A172 (cell line): ENCODE results near the gene CCDC106. TPM values are rescaled to one million over a fixed set of nuclear protein-coding genes. Genes with fewer than 3 reads are reported as not detected.

Experiments used
- DNase-seq: peaks from one replicate; pipeline ENCODE4 v3.0.0-alpha.2; 2015; ENCODE audit warnings: low spot score
- total RNA-seq: library from RNA; depleted of rRNA; stranded (reverse); fragments of >200 nt; shearing (Covaris generic); gene quantifications from 2 replicates; pipeline ENCODE4 v1.2.3, GENCODE V29; 2014

CCDC106 gene
- total RNA-seq, 1 experiment from 2014 or later = 2.6 TPM

DNA sequence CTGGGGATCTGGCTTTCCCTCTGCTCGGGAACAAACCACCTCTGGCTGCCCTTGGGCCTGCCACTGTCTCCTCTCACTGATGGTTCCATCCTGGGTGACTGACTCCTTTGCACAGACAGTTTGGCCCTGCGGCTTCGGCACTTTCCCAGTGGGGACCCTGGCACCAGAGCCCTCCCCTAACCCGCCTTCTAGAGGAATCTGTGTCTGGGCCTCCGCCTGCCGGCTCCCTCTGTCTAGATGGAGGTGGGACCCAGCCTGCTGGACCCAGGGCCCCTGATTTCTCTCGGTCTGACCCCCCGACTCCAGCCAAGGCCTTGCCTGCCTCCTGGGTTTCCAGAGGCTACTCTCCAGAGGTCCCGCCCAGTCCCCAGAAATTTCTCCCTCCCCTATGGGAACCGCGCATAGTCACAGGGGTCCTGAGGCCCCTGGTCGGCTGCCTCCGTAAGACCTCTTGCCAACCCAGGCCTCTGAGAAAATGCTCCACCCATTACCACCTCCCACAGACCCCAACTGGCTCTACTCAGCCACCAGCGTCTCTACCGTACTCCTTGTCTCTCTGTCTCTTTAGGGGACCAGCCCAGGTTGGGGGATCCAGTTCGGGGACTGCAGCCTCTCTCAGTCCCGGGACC is 2.7 kb downstream of the CCDC106 start:
- no peak for DNase-seq

DNA sequence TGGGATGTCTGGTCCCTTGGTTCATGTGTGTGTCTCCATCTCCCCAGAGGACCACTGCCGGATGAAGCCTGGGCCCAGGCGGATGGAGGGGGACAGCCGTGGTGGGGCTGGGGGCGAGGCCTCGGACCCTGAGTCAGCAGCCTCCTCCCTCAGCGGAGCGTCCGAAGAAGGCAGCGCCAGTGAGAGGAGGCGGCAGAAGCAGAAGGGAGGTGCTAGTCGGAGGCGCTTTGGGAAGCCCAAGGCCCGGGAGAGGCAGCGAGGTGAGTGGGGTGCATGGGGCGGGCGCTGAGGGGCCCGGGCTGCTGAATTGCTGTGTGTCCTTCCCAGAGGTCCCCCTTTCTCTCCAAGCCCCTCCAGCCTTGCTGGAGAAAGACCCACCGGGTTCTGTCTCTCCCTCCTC is 3.2 kb downstream of the CCDC106 start:
- no peak for DNase-seq

DNA sequence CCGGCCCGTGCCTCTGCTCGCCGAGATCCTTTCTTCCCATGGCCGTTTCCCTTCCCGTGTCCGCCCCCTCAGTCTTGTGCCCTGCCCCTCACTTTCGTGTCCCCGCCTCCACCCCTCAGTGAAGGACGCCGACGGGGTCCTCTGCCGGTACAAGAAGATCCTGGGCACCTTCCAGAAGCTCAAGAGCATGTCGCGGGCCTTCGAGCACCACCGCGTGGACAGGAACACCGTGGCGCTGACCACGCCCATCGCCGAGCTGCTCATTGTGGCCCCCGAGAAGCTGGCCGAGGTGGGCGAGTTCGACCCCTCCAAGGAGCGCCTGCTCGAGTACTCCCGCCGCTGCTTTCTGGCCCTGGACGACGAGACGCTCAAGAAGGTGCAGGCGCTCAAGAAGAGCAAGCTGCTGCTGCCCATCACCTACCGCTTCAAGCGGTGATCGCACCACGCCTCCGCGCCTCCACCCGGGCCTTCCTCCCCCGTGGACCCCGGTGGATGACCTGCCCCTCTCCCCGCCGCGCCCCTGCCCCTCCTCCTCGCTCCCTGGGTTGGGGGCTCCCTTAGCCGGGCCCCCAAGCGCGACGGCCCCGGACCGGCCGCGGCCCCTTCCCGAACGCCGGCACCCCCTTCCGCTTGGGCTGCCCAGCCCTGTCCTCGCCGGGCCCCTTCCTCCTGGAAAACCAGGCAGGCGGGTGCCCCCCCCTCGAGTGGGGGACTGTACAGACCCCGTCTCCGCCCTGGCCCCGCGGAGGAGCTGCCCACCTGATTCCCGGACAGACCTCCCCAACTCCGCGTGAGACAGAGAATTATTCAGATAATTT is 4.5 kb downstream of the CCDC106 start:
- DNase-seq = no peak

DNA sequence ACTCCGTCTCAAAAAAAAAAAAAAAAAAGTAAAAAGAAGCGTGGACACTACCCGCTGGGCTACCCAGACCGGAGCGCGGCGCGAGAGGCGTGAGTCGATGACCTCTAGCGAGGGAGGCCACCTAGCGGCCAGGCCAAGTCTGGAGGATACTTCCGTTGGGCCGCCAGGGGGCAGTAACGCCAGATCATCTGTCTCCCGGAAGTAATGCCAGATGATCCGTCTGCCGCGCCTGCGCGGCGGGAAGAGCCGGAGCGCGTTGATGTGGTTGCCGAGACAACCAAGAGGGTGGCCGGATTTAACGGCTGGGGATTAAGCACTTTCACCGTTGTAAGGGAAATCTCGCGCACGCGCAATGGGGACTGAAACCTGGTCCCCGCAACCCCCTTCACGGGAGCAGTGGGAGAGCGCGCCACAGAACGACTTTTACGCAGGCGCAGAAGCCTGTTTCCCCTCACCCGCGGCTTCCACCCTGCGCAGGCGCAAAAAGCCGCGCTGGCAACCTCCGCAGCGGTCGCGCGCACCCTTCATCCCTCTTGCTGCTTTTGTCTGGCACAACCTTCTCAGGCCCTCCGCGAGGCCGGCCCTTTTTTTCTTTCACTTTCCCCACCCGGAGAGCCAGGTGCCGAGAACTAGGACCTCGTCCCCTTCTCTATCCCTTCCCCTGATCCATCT is 5.8 kb downstream of the CCDC106 start:
- peak; percentile 100 for DNase-seq

DNA sequence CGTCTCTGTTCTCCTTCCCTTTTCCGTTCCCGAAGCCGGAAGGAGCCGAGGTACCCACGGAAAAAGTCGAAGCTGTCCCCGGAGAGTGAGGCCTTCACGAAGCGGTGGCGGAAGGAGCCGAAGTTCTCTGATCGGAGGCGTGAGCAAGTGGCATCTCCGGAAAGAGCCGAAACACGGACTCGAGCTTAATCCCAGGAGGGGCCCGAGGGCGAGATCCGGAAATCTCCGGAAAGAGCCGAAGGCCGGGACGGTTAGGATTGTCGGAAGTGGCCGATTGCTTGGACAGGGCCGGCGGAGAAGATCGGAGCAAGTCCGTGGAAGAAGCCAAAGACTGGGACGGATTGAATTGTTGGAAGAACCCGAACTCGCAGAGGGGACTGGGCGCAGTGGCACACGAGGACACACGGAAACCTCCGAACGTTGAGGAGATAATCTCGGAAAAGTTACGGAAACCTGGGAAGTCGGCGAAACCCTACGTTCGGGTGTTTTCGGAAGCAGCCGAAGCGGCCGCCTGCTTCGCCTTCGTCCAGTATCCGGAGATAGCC is 6.4 kb downstream of the CCDC106 start:
- peak; percentile 100 for DNase-seq

DNA sequence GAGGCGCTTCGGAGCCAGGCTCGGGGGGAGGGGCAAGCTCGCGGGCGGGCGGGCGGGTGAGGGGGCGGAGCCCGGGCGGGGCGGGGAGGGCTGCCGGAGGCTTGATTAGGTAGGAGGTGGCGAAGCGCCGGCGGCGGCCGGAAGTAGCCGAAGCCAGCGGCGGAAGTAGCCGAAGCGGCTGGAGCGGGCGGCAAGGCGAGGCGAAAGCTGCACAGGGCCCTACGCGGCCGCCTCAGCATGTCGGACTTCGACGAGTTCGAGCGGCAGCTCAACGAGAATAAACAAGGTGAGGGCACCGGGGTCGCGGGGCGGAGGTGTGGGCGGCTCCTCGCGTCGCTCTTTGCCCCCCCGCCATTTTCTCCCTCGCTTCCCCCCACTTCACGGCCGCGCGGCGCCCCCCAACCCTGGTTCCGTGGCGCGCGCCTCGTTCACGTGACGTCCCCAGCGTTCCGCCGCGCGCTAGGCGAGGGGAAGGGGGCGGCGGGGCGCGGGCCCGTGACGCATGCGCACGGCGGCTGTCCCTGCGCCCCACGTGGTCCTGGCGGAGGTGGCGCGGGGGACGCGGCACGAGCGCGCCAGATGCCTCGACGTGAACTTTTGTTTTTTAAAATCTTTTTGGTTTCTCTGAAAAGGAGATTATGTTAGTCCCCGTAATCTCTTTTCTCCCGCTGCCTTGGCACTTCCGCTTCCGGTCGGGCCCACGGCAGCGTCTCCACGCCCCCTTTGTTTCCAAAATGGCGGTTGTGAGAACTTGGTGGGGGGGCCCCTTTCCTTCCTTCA is 7.0 kb downstream of the CCDC106 start, which contains the start of gene U2AF2:
Gene U2AF2, plus strand, starts transcription at position 168 of the 780 bp plus-strand sequence. Its CDS starts 70 bp downstream, at position 238.
- DNase-seq = peak; percentile 74

DNA sequence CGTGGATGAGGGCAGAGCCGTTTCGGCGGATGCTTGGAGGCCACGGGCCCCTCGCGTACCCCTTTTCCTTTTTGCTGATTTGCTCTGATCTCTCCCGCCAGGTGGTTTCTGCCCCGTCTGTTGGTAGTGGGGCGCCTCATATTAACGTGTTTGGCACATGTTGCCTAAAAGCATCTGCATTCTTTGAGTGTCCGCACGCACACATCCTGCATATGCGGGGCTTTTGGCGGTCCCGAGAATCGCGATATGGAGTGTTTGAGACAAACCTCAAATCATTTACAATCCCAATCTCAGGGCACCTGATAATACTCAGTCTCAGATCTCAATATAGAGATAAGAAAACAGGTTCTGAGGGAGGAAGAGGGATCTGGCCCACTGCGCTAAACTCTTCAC is 7.6 kb downstream of the CCDC106 start:
- DNase-seq = no peak

DNA sequence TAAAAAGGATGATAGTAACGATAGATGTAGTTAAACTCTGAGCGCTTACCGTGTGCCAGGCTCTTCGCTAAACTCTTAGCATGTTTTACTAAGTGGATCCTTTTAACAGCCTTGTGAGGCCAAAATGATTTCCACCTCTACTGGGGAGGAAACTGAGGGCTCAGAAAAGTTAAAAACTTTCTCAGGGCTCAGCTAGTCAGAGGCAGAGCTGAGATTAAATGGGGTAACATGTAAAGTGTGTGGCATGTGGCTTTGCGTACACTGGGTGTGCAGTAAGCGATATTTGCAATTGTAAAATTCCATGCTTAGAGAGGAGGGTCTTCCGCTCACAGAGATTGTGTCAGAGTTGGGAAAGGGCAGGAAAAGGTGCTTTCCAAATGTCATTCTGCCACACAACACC is 8.5 kb downstream of the CCDC106 start:
- no peak for DNase-seq

DNA sequence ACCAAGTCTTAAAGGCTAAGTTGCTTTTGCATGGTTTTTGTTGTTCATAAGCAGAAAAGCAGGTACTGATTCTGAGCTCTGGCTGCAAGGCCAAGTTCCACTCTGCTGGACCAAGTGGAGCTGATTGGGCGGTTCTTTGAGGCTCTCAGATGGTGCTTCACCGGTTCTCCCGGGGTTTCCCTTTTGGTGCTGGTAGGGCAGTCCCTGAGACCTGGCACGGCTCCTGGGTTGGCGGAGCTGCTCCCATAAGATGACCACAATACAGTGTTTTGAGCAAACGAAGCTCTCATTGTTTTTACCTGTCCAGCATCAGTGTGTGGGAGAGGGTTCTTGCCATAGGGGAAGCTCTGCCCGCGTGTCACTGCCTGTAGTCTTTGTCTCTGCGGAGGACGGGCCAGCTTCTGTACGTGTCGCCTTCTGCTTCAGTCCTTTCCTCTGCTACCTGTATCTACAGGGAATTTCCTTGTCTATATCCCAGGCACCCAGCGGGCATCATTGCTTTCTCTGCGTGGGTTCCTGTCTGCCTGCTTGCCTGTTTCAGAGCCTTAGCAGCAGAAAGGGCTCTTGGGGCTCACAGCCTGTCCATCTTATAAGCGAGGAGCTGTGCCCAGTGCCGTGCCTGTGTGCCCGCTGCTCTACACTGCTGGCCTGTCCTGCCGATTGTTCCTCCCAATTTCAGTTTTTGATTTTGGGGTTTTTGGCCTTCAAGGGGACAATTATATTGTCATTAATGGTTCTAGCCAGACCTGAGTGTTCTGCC is 9.2 kb downstream of the CCDC106 start:
- DNase-seq = no peak

DNA sequence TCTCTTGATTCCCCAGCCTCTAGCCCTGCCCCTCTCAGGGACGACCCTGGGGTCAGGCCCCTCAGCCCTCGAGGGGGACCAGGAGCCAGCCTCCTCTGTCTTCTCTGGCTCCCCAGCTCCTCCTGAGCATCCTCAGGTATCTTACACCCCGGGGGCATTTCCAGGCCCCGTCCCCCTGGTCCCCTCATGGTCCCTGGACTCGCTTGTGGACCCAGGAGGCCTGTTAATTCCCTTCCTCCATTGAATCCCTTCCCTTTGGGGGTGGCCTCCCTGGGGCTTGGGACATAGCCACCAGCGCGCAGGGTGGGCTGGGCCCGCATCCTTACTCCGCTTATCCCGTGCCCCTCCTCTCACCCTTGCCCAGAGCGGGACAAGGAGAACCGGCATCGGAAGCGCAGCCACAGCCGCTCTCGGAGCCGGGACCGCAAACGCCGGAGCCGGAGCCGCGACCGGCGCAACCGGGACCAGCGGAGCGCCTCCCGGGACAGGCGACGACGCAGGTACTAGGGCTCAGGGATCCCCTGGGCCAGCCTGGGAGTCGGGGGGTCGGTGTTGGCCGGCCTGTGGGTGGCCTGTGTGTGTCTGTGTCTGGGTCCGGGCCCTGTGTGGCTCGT is 10.9 kb downstream of the CCDC106 start:
- DNase-seq = no peak

DNA sequence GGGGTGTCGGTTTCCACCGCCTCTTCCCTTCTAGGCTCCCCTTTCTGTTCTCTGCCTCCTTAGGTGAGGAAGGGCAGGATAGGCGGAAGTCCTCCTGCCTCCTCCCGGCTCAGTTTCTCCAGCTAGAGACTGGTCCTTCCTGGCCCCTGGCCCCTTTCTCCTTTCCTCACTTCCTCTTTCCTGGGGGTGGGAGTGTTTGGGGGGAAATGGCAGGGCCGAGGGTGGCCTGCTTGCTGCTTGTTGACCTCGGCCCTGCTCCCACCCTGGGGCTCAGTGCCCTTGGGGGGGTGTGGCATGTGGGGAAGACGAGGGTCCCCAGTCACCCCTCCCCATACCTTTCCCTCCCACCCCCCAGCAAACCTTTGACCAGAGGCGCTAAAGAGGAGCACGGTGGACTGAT is 11.8 kb downstream of the CCDC106 start:
- no peak for DNase-seq

DNA sequence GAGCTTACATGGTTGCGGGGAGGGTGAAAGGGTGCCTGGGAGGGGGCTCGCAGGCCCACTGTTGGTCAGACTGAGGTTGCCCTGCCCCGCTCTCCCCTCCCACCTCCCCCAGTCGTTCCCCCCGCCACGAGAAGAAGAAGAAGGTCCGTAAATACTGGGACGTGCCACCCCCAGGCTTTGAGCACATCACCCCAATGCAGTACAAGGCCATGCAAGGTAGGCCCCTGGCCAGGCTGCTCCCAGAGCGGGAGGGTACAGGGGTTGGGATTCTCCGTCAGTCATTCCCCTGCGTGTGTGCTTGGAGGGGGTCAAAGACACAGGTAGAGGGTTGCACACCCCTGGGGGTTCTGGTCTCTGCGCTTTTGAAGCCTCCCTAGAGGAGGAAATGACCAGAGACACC is 12.4 kb downstream of the CCDC106 start:
- no peak for DNase-seq

DNA sequence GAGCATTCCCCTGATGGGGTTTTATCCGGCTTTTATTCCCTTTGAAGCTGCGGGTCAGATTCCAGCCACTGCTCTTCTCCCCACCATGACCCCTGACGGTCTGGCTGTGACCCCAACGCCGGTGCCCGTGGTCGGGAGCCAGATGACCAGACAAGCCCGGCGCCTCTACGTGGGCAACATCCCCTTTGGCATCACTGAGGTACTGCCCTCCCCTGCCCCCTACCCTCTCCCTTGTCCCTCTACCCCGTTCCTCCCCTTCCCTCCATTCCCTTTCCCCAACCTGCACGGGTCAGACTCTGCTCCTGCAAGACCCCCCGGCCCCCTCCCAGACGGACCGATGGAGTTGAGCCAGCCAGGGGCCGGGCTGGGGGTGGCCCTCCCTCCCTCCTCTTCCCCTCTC is 13.0 kb downstream of the CCDC106 start:
- DNase-seq = no peak

DNA sequence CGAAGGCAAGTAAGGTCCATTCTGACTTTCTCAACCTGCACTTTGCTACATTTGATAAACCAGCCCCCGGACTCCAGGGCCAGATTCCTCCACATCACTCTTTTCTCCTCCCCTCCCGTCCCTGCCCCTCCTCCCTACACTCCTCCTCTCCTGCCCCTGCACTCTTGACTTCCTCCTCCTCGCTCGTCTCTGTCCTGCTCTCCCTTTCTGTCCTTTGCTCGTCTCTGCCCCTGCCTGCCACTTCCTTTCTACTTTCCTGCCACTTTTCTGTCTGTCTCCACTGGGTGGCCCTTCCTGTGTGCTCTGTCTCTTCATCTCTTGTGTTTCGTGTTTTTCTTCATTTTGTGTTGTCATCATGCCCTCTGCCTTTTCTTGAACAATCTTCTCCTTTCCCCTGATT is 13.8 kb downstream of the CCDC106 start:
- no peak for DNase-seq

DNA sequence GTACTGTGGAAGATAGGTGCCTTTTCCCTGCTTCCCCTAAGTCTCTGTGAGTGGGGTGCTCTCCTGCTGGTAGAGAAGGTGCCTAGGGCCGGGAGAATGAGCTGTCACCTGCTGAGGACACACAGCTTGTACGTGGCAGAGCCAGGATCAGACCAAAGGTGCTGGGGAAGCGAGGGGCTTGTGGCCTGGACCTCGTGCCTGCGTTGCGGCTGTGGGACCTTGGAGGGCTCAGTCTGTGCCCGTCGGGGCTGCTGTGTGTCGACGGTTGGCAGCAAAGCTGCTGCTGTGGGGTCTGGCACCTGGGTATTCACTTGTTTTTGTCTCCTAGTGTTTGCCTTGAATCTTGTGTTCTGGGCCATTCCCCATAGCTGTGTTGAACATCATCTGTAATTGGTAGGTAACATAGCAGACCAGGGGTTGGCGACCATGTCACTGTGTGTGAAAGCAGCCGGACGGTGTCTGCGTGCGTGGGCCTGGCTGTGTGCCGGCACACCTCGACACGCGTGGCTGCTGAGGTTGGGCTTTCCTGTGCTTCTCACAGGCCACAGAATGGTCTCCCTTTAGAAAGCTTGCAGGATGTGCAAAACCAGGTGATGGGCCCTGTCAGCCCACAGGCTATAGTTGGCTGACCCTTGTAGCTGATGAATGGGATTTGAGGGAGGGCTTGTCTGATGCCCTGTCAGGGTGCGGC is 16.0 kb downstream of the CCDC106 start:
- DNase-seq = no peak

DNA sequence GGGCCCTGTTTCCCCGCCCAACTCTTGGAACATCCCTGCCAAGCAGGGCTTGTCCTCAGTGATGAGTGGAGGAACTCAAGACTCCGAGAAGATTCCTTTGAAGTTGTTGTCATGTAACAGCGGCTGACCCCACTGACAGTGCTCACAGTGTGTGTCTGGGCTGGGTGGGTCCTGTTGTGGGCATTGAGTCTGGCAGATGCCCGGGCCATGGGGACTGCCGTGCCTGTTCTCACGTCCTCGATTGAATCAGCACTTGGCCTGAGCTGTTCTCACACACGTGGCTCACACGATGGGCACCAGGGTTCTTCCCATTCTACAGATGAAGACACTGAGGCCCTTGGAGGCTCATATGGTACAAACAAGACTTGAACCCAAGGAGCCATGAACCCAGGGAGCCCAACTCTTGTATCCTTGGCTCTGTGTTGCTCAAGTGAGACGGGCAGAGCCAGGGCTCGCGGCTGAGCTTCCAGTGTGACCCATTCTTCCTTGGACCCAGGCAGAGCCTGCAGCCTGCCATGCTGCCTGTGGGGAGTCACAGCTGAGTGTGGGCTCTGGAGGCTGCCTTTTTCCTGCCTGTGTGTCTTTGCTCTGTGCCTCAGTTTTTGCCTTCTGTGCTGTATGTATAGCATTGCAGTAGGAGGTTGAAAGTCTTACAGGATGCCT is 18.5 kb downstream of the CCDC106 start:
- no peak for DNase-seq

DNA sequence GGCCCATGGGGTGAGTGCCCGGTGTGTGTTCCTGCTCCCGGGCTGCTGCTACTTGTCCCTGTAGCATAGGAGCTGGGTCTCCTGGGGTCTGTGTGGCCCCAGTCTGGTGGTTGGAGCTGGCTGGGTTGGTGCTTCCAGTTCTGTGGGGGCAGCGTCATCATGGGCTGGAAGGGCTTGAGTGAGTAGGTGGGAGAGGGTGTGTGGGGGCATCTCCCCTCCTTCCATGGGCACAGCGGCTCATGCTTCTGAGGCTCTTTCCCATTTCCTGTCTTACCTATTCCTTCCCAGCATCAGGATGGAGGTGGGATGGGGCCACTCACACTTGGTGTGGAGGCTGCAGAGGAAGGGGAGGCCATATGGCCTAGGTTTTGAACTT is 19.0 kb downstream of the CCDC106 start:
- DNase-seq = no peak

DNA sequence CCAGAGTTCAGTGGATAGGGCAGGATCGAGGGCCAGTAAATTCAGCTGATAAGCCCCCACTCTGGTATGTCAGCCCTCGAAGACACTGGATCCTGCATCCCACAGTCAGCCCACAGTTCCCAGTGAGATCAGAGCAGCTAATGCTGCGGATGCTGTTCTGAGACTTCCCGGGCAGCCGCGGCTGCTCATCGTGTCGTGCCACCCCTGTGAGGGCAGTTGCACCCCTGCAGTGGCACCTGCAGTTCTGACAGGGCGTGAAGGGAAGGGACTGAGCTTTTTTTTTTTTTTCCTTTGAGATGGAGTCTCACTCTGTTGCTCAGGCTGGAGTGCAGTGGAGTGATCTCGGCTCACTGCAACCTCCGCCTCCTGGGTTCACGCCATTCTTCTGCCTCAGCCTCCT is 19.5 kb downstream of the CCDC106 start:
- no peak for DNase-seq

DNA sequence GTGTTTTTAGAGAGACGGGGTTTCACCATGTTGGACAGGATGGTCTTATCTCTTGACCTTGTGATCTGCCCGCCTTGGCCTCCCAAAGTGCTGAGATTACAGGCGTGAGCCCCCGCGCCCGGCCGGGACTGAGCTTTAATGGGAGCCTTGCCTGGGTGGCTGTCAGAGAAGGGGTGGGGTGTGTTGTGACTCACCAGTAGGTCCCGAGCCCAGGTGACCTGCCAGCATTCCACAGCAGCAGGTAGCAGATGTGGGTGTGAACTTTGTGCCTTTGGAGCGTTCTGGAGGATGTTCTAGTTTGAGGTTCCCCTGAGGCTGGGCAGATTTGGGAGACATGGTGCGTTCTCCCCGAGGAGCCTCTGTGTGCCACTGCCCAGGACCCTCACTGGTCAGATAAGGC is 19.9 kb downstream of the CCDC106 start:
- DNase-seq = no peak
